CD14-positive monocyte (primary cell): ENCODE measurements around the gene MARVELD3. TPM values are rescaled to one million over a fixed set of nuclear protein-coding genes. Genes with fewer than 3 reads are reported as not detected.

Experiments used
- DNase-seq, 3 donors: peaks; one replicate each; pipeline ENCODE4 v3.0.0-alpha.2; 2011 to 2022
- H2AFZ ChIP-seq: 2 replicates; pipeline ENCODE4 v1.6.0; 2012; ENCODE audit warnings: mild to moderate bottlenecking, low read depth, low read length, inconsistent platforms; ENCODE audit not compliant: insufficient read depth, poor library complexity, severe bottlenecking
- H3K27ac ChIP-seq, 2 donors: 1 replicate in 1 of 2; 2 replicates in 1 of 2; pipeline ENCODE4 v1.5.1; 2012 to 2013; ENCODE audit warnings: low read length in 2 of 2, control low read depth in 1 of 2, inconsistent platforms in 1 of 2, low read depth in 1 of 2, mild to moderate bottlenecking in 1 of 2
- H3K27me3 ChIP-seq, 2 donors: one replicate each; pipeline versions ENCODE4 v1.6.0 to v1.6.1; 2011 to 2013; ENCODE audit warnings: low read length in 2 of 2; ENCODE audit not compliant: control insufficient read depth in 2 of 2, insufficient read depth in 2 of 2
- H3K36me3 ChIP-seq, 2 donors: replicated peaks in 1 of 2; 1 replicate in 1 of 2; 2 replicates in 1 of 2; pipeline versions ENCODE4 v1.5.1 to v1.6.1; 2012 to 2013; ENCODE audit warnings: low read length in 2 of 2, control low read depth in 1 of 2, inconsistent platforms in 1 of 2, mild to moderate bottlenecking in 1 of 2; ENCODE audit not compliant: insufficient read depth in 2 of 2, control insufficient read depth in 1 of 2
- H3K4me1 ChIP-seq, 2 donors: 1 replicate in 1 of 2; 2 replicates in 1 of 2; pipeline versions ENCODE4 v1.5.1 to v1.6.1; 2012 to 2013; ENCODE audit warnings: low read length in 2 of 2, control low read depth in 1 of 2, inconsistent platforms in 1 of 2, mild to moderate bottlenecking in 1 of 2, moderate library complexity in 1 of 2; ENCODE audit not compliant: insufficient read depth in 2 of 2, control insufficient read depth in 1 of 2
- H3K4me2 ChIP-seq: replicated peaks from 2 replicates; pipeline ENCODE3; 2012; ENCODE audit warnings: low read length, moderate library complexity, mild to moderate bottlenecking; ENCODE audit not compliant: poor library complexity, severe bottlenecking; ENCODE audit errors: extremely low read depth
- H3K4me3 ChIP-seq, 3 experiments: fragments of 200-600 bp in 1 of 3; sonication (generic) in 1 of 3; replicated peaks in 1 of 3; 1 replicate in 2 of 3; 2 replicates in 1 of 3; pipeline ENCODE4 v1.5.1; 2011 to 2013; ENCODE audit warnings: low read length in 3 of 3, mild to moderate bottlenecking in 3 of 3, control low read depth in 2 of 3, low read depth in 2 of 3, inconsistent platforms in 1 of 3, moderate library complexity in 1 of 3
- H3K79me2 ChIP-seq: 2 replicates; pipeline ENCODE4 v1.6.0; 2012; ENCODE audit warnings: mild to moderate bottlenecking, control low read depth, inconsistent platforms, low read length, moderate library complexity; ENCODE audit not compliant: insufficient read depth
- H3K9ac ChIP-seq: 2 replicates; pipeline ENCODE4 v1.6.0; 2017; ENCODE audit warnings: low read length, mild to moderate bottlenecking; ENCODE audit not compliant: insufficient read depth, poor library complexity, severe bottlenecking
- H3K9me3 ChIP-seq, 2 donors: replicated peaks in 1 of 2; 1 replicate in 1 of 2; 2 replicates in 1 of 2; pipeline versions ENCODE4 v1.5.1 to v1.6.1; 2012 to 2013; ENCODE audit warnings: low read length in 2 of 2, control low read depth in 1 of 2; ENCODE audit not compliant: control insufficient read depth in 1 of 2, insufficient read depth in 1 of 2
- H4K20me1 ChIP-seq: 2 replicates; pipeline ENCODE4 v1.6.0; 2012; ENCODE audit warnings: mild to moderate bottlenecking, low read length, control low read depth, moderate library complexity; ENCODE audit not compliant: insufficient read depth
- H3K27ac Mint-ChIP-seq, 7 donors: one replicate each; pipeline ENCODE4 v1.8.0; 2020; ENCODE audit warnings: mild to moderate bottlenecking in 7 of 7, mixed read lengths in 7 of 7, moderate library complexity in 6 of 7, inconsistent platforms in 2 of 7
- H3K27me3 Mint-ChIP-seq, 3 donors: one replicate each; pipeline ENCODE4 v1.8.0; 2021 to 2022; ENCODE audit warnings: low read depth in 3 of 3, mild to moderate bottlenecking in 3 of 3, mixed read lengths in 3 of 3, moderate library complexity in 3 of 3, inconsistent platforms in 1 of 3
- H3K36me3 Mint-ChIP-seq, 2 donors: one replicate each; pipeline ENCODE4 v1.8.0; 2020; ENCODE audit warnings: mixed read lengths in 2 of 2, inconsistent platforms in 1 of 2, mild to moderate bottlenecking in 1 of 2
- H3K4me1 Mint-ChIP-seq: one replicate; pipeline ENCODE4 v1.8.0; 2020; ENCODE audit warnings: mild to moderate bottlenecking, mixed read lengths
- H3K4me3 Mint-ChIP-seq, 2 donors: one replicate each; pipeline ENCODE4 v1.8.0; 2020; ENCODE audit warnings: mild to moderate bottlenecking in 2 of 2, mixed read lengths in 2 of 2, moderate library complexity in 1 of 2
- H3K9me3 Mint-ChIP-seq, 7 donors: one replicate each; pipeline ENCODE4 v1.8.0; 2020 to 2022; ENCODE audit warnings: mixed read lengths in 7 of 7, mild to moderate bottlenecking in 6 of 7, moderate library complexity in 6 of 7, inconsistent platforms in 2 of 7
- CTCF ChIP-seq: fragments of 200-600 bp; IDR thresholded peaks from one replicate; pipeline ENCODE4 v1.8.0; 2022; ENCODE audit warnings: antibody characterized with exemption, mild to moderate bottlenecking
- WGBS: methylation state at CpG from one replicate; pipeline ENCODE4 v1.1.5; 2013; ENCODE audit warnings: missing lambda C conversion rate; ENCODE audit not compliant: insufficient coverage; 5-methylcytosine and 5-hydroxymethylcytosine counted together
- intact Hi-C, 2 donors: fragments of 100-400 bp; cut with micrococcal nuclease; formaldehyde crosslinking; loops; one replicate each; pipeline versions ENCODE4 v1.15.0 to v1.15.1; 2023
- polyA plus RNA-seq, 3 donors: library from polyadenylated mRNA; depleted of rRNA in 1 of 3; unstranded in 2 of 3; stranded (reverse) in 1 of 3; fragments of 300-500 nt in 2 of 3; fragments of >200 nt in 1 of 3; fragmentation: Illumina TruSeq in 2 of 3; gene quantifications; 1 replicate in 2 of 3; 2 replicates in 1 of 3; pipeline ENCODE4 v1.2.3, GENCODE V29; 2012 to 2021

Gene MARVELD3
- polyA plus RNA-seq, 3 donors, result 0.12 TPM; not detected in 2

- intact Hi-C loops, result no loop called here
Measured at GRCh38 chr16:71659471-71659870, 33.5 kb downstream of the MARVELD3 start.

GRCh38 chr16:71666264-71666663 lies 40.3 kb downstream of the MARVELD3 start:
- no peaks in the 10 kb centered on the region for H3K4me1 ChIP-seq
- no peaks in the 10 kb centered on the region for H4K20me1 ChIP-seq
- Mint-ChIP-seq H3K27ac (no peak overlapping the region), H3K27me3 (peaks cover 0 to 2% (median 0%) of the 10 kb centered on the region in 3 donors), H3K36me3 (peaks cover 29 to 49% of the 10 kb centered on the region in 2 donors), H3K9me3 (no peaks in the 10 kb centered on the region), H3K4me1 (no peaks in the 10 kb centered on the region), H3K4me3 (no peak overlapping the region)
- no peaks in the 10 kb centered on the region for H3K27me3 ChIP-seq
- H3K4me3 ChIP-seq, result no peak overlapping the region
- intact Hi-C loops, result no loop called here
- H3K27ac ChIP-seq, result no peak overlapping the region
- 100% methylated on average over 1 of the region's 1 CpG for WGBS
- H3K79me2 ChIP-seq, result no peaks in the 10 kb centered on the region
- H2AFZ ChIP-seq, result no peak overlapping the region
- TF ChIP-seq CTCF, result no peak
- H3K9ac ChIP-seq, result no peak overlapping the region
- H3K9me3 ChIP-seq, result no peaks in the 10 kb centered on the region
- no peak for DNase-seq
- peaks cover 0 to 41% of the 10 kb centered on the region in 2 donors for H3K36me3 ChIP-seq
- no peak overlapping the region for H3K4me2 ChIP-seq

More at GRCh38 chr16:71659471-71659870, 33.5 kb downstream of the MARVELD3 start:
- H3K4me3 ChIP-seq, result no peak overlapping the region
- DNase-seq, result no peak
- no peaks in the 10 kb centered on the region for H3K9me3 ChIP-seq
- H3K27me3 ChIP-seq, result no peaks in the 10 kb centered on the region
- H2AFZ ChIP-seq, result no peak overlapping the region
- H4K20me1 ChIP-seq, result no peaks in the 10 kb centered on the region
- H3K4me1 ChIP-seq, result no peaks in the 10 kb centered on the region
- 100% methylated on average over 1 of the region's 2 CpGs for WGBS
- peaks cover 4 to 18% of the 10 kb centered on the region in 2 donors for H3K36me3 ChIP-seq
- H3K4me2 ChIP-seq, result no peak overlapping the region
- H3K9ac ChIP-seq, result no peak overlapping the region
- H3K9me3 Mint-ChIP-seq, result no peaks in the 10 kb centered on the region
- no peak overlapping the region for H3K27ac ChIP-seq
- H3K4me3 Mint-ChIP-seq, result no peak overlapping the region
- no peaks in the 10 kb centered on the region for H3K4me1 Mint-ChIP-seq
- H3K79me2 ChIP-seq, result no peaks in the 10 kb centered on the region
- H3K27me3 Mint-ChIP-seq, result no peaks in the 10 kb centered on the region
- H3K27ac Mint-ChIP-seq, result no peak overlapping the region
- peaks cover 23 to 41% of the 10 kb centered on the region in 2 donors for H3K36me3 Mint-ChIP-seq
- TF ChIP-seq CTCF, result no peak
